Fibroblast of skin of scalp (primary cell): Measurements from ENCODE around the gene HHAT.

Experiments
- DNase-seq: peaks from one replicate; pipeline ENCODE4 v3.0.0-alpha.2; 2013

Gene HHAT

DNA sequence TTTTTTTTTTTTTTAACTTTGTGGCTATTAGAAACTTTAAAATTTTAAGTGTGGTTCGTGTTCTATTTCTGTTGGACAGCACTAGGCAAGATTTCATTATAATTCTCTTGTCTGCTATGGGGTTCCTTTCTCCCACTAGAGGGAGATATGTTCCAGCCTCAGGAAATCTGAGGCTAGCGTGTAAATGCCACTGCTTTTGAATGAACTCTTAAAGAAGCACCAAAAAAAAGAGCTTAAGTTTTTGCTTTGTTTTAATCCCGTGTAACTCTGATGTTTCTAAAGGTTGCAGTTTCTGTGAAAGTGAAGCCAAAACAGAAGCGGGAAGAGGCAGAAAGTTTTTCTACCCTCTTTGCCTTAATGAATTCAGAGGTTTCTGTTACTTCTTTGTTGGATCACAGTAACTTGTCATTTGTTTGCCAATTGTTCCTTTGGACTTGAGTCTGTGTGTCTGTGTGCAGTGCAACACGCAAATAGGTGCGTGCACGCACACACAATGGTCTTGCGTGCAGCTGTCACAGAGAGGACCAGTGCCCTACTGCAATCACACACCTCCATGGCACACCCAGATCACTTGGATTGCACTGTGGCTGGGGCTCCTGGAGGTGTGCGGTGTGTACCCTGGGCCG lies 32.3 kb downstream of the HHAT start:
- DNase-seq: peak; percentile 65

DNA sequence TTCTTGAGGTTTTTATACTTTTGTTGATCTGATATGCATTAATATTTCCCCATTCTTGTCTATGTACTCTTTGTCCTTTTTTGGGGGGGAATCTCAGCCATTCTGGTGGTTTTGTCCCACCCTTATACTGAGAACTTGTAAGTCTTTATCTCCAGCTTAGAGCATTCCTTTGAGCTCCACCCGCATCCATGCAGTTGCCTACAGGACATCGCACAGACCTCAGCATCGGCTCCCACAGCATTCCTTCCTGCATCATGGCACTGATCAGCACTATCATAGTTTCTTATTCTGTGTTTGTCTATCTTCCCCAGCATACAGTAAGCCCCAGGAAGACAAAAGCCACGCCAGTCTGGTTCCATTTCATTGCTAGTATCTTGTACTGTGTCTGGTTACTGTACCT lies 33.0 kb downstream of the HHAT start:
- no peak for DNase-seq

DNA sequence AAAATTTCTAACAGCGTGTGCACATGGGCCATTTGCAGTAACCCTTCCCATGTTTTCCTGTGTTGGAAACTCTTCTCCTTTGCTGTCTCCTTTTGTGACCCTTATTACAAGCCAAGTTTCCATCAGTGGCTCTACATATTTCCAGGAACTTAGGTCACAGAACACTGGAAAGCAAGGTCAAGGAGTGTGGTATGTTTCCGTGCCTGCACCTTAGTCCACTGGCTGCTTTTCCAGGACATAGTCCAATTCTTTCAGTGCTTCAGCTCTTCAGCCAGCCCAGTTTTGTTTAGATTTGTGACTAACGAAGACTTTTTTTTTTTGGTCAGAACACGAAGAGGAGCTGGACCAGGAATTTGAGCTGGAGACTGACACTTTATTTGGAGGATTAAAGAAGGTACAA lies 33.8 kb downstream of the HHAT start:
- no peak for DNase-seq

DNA sequence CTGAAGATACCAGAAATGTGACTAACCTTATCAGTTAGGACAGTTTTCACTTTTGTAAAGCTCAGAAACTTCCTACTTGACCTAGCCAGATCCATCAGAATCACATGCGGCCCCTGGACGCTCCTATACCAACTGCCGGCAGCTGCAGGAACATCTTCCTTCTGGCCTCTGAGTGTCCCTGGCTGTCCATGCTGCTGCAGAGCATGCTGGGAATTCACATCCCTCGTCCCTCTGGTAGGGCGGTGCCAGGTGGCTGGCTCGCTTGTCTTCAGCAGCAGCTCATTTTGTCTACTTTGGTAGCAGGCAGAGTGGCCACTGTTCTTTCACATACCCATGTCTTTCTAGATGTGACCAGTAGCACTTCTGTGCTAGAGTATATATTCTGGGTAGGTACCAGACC lies 34.4 kb downstream of the HHAT start:
- DNase-seq: no peak

DNA sequence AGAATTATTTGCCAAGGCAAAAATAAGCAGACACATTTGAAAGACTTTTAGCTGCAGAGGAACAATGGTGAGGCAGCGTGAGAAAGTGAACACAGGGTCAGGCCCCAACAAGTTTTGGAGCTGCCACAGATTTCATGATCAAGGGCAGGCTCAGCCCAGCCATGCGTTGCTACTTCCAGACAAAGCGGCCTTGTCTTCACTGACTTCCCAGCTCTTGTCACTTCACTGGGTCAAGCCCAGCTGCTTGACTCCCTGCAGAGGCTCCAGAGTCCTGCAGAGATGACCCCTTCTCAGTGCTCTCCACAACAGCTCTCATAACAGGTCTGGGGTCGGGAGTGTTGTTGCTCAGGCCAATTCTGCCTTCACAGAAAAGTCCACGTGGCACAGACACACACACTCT lies 35.8 kb downstream of the HHAT start:
- no peak for DNase-seq

DNA sequence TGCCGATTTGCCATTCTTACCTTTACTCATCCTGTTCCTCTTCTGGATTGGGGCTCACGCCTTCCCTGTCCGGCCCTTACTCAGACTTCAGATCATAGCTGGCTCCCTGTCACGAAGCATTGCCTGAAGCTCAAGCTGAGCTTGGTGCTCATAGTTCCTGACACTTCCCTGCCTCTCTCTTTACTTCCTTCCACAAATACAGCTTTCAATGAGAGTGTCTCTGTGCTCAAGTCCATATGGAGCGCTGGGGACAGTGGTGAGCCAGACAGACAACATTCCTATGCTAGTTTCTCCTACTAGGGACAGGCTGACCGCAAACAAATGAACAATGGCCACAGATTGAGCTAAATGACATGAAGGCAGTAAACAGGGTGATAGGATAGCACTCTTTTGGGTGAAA lies 38.1 kb downstream of the HHAT start:
- DNase-seq: no peak

DNA sequence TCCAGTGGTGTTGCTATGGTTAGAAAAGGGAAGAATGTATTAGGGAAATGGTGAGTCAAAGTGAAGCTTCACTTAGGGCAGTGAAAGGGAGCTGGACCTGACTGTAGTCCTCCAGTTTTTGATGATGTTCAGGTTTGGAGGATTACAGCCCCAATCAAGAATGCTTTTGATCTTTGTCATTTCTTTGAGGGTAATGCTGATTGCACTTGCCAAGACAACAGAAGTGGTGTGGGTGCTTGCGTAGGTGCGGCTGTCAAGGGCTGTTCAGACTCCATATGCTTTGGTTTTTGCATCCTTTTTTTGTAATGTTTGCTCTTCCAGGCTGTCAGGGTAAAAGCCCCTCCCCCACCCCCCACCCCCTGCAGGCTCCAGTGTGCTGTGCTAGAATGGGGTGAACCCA lies 38.9 kb downstream of the HHAT start:
- no peak for DNase-seq

GRCh38 chr1:210369425-210369824 lies 40.7 kb downstream of the HHAT start:
- DNase-seq: no peak

GRCh38 chr1:210371916-210372315 lies 43.2 kb downstream of the HHAT start:
- no peak for DNase-seq

- no peak for DNase-seq
These were observed 43.8 kb downstream of the HHAT start for GRCh38 chr1:210372491-210372890.

DNA sequence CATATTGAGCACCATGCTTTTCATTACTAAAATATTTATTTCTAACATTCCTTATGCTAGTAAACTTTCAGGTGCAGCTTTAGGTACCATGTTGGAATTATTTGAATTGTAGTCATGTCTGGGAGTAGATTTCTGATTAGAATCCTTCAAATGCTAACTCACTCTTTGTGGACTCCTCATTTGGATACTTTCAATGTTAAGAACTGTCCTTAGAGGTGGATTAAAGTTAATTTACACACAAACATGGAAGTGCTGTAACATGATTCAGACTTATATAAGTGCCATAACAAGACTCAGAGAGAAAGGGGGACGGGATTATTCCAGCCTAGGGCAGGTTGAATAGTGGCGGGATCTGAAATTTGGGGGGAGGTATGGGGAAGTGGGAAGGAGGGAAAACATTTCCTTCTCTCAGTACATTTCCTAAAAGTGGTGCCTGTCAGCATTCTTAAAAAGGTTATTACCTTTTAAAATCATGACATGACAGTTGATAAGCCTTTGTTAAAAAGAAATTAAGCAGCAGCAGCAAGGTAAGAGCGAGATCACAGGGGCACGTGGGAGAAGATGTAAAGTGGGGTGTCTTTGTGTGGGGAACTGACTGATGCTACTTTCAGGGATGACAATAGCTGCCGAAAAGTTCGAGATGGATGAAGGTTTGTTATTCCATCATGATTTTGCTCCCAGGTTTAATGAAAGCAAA lies 44.4 kb downstream of the HHAT start:
- no peak for DNase-seq

GRCh38 chr1:210373628-210373877 lies 44.9 kb downstream of the HHAT start:
- no peak for DNase-seq

- peak; percentile 98 for DNase-seq
These were observed 45.3 kb downstream of the HHAT start for GRCh38 chr1:210373878-210374599.

GRCh38 chr1:210374600-210374953 lies 45.9 kb downstream of the HHAT start:
- no peak for DNase-seq

GRCh38 chr1:210376836-210377372 lies 48.2 kb downstream of the HHAT start:
- DNase-seq: peak; percentile 72

DNA sequence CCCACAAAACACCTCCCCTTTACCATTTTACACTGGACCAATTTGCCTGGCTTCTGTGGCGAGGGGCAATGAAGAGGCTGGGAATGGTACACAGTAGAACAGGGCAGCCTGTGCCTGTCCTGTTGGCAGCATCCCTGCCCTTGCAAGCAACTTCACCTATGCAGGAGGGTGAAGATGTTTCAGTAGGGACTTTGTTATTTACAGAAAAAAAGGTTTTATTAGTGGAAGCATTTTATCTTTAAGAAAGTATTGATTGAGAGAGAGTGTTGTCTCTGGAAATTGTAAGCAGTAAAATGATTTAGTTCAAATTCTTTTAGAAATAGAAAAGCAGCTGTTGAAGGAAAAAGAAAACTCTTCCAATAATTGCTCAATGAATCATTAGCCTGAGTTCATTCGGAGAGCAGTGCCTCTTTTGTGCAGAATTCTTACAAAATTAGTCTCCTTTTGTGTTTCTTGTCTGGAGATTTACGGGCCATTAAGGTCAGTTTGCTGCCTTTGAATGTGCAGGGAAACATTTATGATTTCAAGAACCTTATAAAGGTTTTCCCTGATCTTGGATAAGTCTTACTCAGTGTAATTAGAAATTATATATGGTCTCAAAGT lies 49.1 kb downstream of the HHAT start:
- peak; percentile 58 for DNase-seq

GRCh38 chr1:210378736-210379135 lies 50.0 kb downstream of the HHAT start:
- DNase-seq: no peak

- DNase-seq: no peak
These were observed 53.2 kb downstream of the HHAT start for GRCh38 chr1:210381934-210382333.

GRCh38 chr1:210384625-210385024 lies 55.9 kb downstream of the HHAT start:
- DNase-seq: no peak

DNA sequence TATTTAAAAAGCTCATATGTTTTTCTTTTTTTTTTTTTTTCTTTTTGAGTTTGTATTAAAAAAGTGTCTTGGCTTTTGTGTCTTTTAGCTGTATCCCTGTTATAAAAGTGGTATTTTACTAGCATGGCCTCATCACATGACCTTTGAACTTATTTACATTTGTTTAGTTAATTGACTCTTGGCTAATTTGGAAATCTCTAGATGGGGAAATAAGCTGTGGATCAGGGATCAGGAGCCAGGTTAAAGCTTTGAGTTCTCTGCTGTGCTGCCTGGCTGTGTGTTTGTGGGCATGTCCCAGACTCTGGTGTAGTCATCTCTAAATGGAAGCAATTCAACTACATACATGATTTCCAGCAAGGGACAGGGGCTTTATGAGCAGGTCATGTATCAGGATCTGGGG lies 56.5 kb downstream of the HHAT start:
- DNase-seq: no peak

DNA sequence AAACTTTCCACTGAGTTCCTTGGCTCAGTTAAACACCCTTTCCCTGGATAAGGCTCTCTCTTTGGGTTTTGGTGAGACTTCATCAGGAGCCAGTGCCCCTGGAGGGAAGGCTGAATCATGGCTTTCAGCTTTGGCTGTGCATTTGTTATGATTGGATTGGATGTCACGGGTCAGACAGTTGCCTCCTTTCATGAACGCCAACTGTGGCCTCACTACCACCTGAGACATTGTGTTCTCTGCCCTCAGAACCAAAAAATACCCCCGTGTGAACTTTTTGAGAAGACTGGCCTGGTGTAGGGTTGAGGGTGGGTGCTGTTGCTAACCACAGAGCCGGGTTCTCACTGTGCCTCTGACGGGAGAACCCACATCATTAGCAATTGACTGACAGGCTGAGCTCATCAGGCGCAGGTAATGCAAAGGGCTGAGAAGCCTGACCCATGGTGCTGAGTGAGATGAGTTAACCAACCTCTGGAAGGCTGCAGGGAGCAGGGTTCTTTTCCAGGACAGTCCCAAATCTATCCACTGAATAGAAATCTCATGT lies 65.6 kb downstream of the HHAT start:
- no peak for DNase-seq

- no peak for DNase-seq
These were observed 67.8 kb downstream of the HHAT start for GRCh38 chr1:210396541-210396940.

DNA sequence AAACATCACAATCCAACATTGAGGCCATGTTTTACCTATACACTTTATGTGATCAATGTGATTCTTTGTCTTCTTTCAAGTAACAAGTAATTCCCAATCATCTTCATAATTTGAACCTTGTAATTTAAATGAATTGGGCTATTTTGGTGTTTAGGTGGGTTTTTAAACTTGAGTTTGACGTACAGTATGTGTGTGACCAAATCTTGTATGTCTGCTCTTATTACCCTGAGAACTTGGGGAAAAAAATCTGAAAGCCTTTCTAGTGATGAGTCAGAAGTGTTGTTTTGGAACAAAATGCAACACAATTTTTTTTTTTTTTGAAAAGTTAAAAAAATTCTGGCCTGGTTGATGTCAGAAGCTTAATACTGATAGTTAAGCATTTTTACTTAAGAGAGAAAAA lies 68.5 kb downstream of the HHAT start:
- DNase-seq: no peak
